ENCODE data around the gene CNTNAP5. TPM values are rescaled to one million over a fixed set of nuclear protein-coding genes. Genes with fewer than 3 reads are reported as not detected.

Gene CNTNAP5
- total RNA-seq, 4 donors from 2014 or later = 0.17 TPM; not detected in 3

GRCh38 chr2:124001696-124002430, 23.2 kb upstream of the CNTNAP5 start:
- Histone ChIP-seq H3K36me3 (no peaks in the 10 kb centered on the region), H3K27me3 (no peaks in the 10 kb centered on the region), H3K27ac (replicated peaks in 1 of 4) (no peak overlapping the region), H3K4me3 (no peak overlapping the region), H3K4me1 (peaks cover 0 to 11% (median 7%) of the 10 kb centered on the region in 4 donors), H3K9me3 (no peaks in the 10 kb centered on the region)
- 64% methylated on average over 11 of the region's 11 CpGs for WGBS
- DNase-seq (ENCODE audit: extremely low spot score) = no peak
- TF ChIP-seq, protein P1, sequence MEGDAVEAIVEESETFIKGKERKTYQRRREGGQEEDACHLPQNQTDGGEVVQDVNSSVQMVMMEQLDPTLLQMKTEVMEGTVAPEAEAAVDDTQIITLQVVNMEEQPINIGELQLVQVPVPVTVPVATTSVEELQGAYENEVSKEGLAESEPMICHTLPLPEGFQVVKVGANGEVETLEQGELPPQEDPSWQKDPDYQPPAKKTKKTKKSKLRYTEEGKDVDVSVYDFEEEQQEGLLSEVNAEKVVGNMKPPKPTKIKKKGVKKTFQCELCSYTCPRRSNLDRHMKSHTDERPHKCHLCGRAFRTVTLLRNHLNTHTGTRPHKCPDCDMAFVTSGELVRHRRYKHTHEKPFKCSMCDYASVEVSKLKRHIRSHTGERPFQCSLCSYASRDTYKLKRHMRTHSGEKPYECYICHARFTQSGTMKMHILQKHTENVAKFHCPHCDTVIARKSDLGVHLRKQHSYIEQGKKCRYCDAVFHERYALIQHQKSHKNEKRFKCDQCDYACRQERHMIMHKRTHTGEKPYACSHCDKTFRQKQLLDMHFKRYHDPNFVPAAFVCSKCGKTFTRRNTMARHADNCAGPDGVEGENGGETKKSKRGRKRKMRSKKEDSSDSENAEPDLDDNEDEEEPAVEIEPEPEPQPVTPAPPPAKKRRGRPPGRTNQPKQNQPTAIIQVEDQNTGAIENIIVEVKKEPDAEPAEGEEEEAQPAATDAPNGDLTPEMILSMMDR (IDR thresholded peaks at IDR 0.05) = no peak
- TF ChIP-seq EP300 (IDR thresholded peaks at IDR 0.05) (no peak), POLR2AphosphoS5 (IDR thresholded peaks at IDR 0.05) (no peak), POLR2A (IDR thresholded peaks at IDR 0.05; ENCODE audit: low read depth) (no peak)
- intact Hi-C loops (cut with DNase I) = no loop called here

DNA sequence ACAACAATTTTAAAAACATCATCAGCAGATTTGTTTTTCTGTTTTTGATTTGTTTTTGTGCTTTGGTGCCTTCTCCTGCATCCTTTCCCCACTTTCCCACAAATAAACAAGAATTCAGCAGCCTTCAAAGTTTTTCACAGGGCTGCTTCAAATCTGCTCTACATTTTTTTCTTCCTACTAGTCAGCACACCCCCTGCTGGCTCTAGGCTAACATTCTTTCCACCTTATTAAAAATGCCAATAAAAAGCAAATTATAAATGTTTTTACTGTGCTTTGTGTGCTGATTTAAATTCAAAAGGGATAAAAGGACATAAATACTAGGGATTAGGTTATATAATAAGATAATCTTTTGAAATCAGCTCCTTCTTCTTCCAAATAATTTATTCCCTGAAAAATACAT, 6.2 kb upstream of the CNTNAP5 start:
- DNase-seq (ENCODE audit: extremely low spot score) = no peak
- intact Hi-C loops (cut with DNase I) = no loop called here
- H3K4me3 ChIP-seq = no peak overlapping the region
- no peaks in the 10 kb centered on the region for H3K9me3 ChIP-seq
- TF ChIP-seq EP300 (IDR thresholded peaks at IDR 0.05) (no peak), POLR2AphosphoS5 (IDR thresholded peaks at IDR 0.05) (no peak), POLR2A (IDR thresholded peaks at IDR 0.05; ENCODE audit: low read depth) (no peak)
- TF ChIP-seq, protein P1 (IDR thresholded peaks at IDR 0.05) = no peak
- H3K4me1 ChIP-seq = no peaks in the 10 kb centered on the region
- H3K27ac ChIP-seq (replicated peaks in 1 of 4) = no peak overlapping the region
- no peaks in the 10 kb centered on the region for H3K36me3 ChIP-seq
- peaks cover 0 to 17% (median 2%) of the 10 kb centered on the region in 4 donors for H3K27me3 ChIP-seq

- Histone ChIP-seq H3K27ac (replicated peaks in 1 of 4) (no peak overlapping the region), H3K4me1 (peaks cover 0 to 12% (median 12%) of the 10 kb centered on the region in 4 donors), H3K4me3 (peak overlapping the region in 3 of 4 donors; percentile 25 to 34 (median 30)), H3K36me3 (no peaks in the 10 kb centered on the region), H3K27me3 (peaks cover 0 to 40% (median 13%) of the 10 kb centered on the region in 4 donors), H3K9me3 (no peaks in the 10 kb centered on the region)
- 3% methylated on average over 33 of the region's 36 CpGs for WGBS
- intact Hi-C loops (cut with DNase I) = no loop called here
- TF ChIP-seq POLR2AphosphoS5 (IDR thresholded peaks at IDR 0.05) (no peak), EP300 (IDR thresholded peaks at IDR 0.05) (no peak), POLR2A (IDR thresholded peaks at IDR 0.05; ENCODE audit: low read depth) (no peak)
- TF ChIP-seq, protein P1 (IDR thresholded peaks at IDR 0.05) = no peak
- DNase-seq (ENCODE audit: extremely low spot score) = no peak
Measured at GRCh38 chr2:124024561-124025170, 421 bp upstream of the CNTNAP5 start.

DNA sequence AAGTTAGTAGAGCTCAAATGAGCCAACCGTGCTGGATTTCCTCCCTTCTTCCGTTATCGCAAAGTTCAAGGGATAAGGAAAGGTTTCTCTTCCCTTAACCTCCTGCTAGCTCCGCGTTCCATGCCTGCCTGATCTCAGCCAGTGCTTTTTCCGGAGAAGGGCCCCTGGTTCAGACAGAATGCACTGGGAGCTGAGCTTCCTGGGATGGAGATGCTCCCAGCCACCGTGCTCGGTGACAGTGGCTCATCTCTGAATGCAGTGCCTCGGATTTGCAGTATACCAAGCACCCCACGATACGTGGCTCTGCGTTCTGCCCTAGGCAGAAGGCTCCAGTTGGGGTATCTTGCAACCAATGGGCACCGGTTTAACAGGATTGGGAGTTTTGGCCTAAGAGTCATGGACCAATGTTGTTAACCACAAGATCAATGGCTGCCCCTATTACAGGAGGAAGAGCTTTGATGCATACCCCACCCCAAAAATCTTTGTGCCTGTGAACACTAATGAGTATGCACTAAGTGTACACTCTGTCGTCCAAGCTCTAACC, 876 bp downstream of the CNTNAP5 start:
- Histone ChIP-seq H3K36me3 (no peaks in the 10 kb centered on the region), H3K9me3 (no peaks in the 10 kb centered on the region), H3K4me3 (no peak overlapping the region), H3K27ac (replicated peaks in 1 of 4) (no peak overlapping the region), H3K27me3 (peaks cover 0 to 40% (median 13%) of the 10 kb centered on the region in 4 donors), H3K4me1 (peaks cover 0 to 12% (median 12%) of the 10 kb centered on the region in 4 donors)
- intact Hi-C loops (cut with DNase I) = no loop called here
- TF ChIP-seq, protein P1 (IDR thresholded peaks at IDR 0.05) = no peak
- TF ChIP-seq POLR2AphosphoS5 (IDR thresholded peaks at IDR 0.05) = no peak
- 35% methylated on average over 8 of the region's 14 CpGs for WGBS
- no peak for DNase-seq (ENCODE audit: extremely low spot score)

Measured in esophagus muscularis mucosa (tissue), 4 donors.